ENCODE results near the gene WLS.

The WLS gene

GRCh38 chr1:68081775-68082283, 150.5 kb downstream of the WLS start:
- no peak for DNase-seq (ENCODE audit: low spot score)

GRCh38 chr1:68078647-68079046, 153.7 kb downstream of the WLS start:
- no peak for DNase-seq (ENCODE audit: low spot score)
